Activated CD8-positive, alpha-beta memory T cell treated with anti-CD3 and anti-CD28 coated beads for 24 hours (primary cell): ENCODE data around the gene SNX1.
"Not testable (repeated sequence)": the region's sequence is repeated elsewhere in the genome, so short reads cannot be mapped to it uniquely, and the experiment has no call there.

Source experiments
- DNase-seq: peaks from one replicate; pipeline ENCODE4 v3.0.0-alpha.2; 2020

The SNX1 gene

GRCh38 chr15:64073496-64073895 lies 22.3 kb upstream of the SNX1 start:
- DNase-seq = not testable (repeated sequence)

- DNase-seq = no peak
Observed at GRCh38 chr15:64082757-64083156, 13.0 kb upstream of the SNX1 start.

DNA sequence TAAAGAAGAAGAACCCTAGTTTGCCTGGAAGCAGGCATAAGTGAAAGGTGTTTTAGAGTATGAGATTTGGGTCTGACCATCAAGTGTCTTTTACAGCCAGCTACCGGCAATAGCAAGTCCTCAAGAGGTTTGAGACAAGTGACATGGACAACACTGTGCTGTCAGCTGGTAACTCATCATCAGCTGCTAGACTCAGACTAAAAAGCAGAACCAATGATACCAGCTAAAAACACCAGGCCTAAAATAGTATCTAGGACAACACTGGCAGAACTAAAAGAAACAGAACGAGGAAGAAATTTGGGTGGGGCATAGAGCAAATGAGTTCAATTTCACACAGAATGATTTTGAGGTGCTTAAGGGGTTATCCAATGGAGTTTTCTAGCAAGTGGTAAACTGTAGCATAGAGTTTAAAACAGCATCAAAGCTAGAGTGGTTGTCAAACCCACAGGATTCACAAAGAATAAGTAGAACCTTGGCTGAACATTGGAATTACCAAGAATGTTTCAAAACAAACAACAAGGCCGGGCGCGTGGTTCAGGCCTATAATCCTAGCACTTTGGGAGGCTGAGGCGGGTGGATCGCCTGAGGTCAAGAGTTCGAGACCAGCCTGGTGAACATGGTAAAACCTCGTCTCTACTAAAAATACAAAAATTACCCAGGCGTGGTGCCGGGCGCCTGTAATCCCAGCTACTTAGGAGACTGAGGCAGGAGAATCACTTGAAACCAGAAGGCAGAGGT lies 6.1 kb upstream of the SNX1 start:
- DNase-seq = no peak

DNA sequence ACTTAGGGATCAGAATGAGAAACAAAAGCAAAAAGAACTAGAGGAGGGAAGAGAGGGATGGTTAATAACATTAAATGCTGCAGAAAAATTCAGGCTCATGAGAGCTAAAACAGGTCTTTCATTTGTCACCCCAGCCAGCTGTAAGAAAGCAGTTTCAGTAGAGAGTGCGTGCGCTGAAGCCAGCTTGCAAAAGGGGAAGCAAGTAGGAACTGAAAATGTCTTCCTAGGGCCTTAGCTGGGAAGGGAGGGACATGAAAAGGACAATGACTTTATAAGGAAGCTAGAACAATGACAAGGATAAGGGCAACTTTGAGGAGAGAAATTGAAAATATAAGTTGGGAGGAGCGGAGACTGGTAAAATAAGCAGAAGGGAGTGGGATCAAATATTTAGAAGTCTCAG lies 5.3 kb upstream of the SNX1 start:
- DNase-seq = no peak

GRCh38 chr15:64092075-64092820 lies 3.5 kb upstream of the SNX1 start:
- no peak for DNase-seq

DNA sequence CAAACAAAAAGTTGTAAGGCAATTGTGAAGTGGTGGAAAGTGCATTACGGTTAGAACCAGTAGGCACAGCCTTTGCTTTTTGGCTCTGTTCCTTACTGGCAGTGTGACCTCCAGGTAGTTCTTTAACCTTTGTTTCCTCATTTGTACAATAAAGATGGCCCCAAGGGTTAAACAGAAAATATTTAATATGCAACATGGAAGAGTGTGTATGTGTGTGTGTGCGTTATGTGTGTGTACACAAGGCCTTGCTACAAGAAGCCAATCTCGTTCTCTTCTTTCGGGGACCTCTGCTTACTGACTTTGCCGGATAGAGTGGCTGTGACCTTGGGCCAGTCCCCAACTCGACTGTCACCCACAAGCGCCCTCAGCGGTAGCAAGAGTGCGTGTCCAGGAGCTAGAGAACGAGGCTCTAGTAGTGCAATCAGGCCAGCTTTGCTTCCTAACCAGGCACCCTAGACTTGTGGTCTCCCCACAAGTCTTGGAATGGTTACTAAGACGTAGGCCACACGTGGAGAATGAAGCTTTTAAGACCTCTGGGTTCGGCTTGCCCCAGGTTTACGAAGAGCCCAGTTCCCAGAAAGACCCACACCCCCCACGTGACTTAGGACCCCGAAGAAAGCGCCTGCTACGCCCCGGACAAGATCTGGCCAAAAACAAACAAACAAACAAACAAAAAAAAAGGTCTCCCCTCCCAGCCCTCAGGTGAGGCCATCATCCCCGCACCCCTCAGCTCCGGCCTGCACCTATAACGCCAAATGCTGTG lies 2.7 kb upstream of the SNX1 start:
- DNase-seq = peak; percentile 73

DNA sequence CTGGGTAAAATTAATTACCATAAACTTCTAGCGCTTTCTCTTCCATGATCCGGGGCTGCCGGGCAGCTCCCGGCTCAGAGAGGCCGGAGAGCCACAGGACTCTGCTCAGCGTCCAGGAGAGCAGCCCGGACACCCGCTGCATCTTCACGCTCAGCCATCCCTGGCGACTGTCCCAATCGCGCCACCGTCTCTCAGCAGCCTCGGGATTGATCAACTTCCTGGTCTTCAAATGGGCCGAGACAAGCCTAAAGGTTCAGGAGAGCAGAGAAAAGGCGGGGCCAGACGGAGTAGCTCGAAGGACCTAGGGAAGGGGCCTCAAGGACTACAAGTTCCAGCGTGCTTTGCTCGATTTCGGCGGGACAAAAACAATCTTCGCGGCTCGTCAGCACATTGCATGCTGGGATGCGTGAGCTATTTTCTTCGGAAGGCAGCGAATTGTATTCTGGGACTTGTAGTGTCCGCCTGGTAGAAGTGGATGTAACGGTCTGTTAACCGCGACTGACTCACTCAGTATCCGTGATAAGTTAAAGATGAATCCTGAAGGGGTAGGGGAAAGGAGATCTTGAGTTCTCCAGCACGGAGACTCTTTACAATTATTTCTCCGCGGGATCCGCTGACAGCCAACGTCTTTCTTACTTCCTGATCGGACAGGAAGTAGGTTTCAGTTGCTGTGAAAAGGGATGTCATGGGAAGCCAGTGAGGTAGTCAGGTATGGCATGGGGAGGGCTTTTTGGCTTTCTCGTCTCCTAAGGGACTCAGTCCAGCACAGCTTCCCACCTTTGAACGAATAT lies 2.0 kb upstream of the SNX1 start, which contains the start of gene CIAO2A:
Gene CIAO2A (minus strand): TSS at position 212 of the 791 bp plus-strand sequence. CDS start 70 bp downstream, at position 142.
- DNase-seq = peak; percentile 92

GRCh38 chr15:64095431-64095794 lies 369 bp upstream of the SNX1 start:
- DNase-seq = no peak

DNA sequence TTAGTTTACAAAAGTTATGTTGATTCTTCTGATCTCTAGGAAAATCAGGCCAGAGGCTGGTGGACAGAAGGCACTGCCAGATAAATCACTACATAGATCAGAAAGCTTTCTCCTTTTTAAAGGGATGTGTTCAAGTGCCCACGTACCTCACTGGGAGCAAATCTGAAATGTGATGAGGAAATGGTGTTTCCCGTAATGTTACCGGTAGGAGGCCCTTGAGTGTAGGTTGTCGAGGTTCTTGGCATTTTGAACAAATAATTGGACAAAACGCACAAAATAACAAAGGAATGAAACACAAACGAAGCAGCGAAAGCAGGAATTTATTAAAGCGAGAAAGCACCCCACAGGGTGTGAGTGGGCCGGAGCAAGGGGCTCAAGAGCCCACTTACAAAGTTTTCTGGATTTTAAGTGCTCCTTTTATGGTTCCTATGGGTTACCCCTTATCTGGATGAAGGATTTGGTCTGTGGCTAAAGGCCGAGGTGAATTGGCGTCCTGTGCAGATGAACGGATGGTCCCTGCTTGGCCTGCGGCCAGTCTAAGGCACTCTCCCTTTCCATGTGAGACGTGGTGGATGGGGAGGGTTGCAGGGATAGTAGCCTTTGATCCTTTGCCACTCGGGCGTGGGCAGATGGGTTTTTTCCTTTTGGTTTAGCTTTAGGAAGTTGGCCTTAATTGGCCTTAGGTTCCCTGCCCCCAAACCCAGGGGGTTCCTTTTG lies 1.0 kb downstream of the SNX1 start:
- no peak for DNase-seq

- DNase-seq = no peak
Observed at GRCh38 chr15:64099379-64099778, 3.6 kb downstream of the SNX1 start.

- no peak for DNase-seq
Observed at GRCh38 chr15:64100958-64101357, 5.2 kb downstream of the SNX1 start.

GRCh38 chr15:64102497-64102896 lies 6.7 kb downstream of the SNX1 start:
- DNase-seq = no peak

GRCh38 chr15:64105113-64105704 lies 9.4 kb downstream of the SNX1 start:
- DNase-seq = no peak

GRCh38 chr15:64107337-64107736 lies 11.6 kb downstream of the SNX1 start:
- no peak for DNase-seq

DNA sequence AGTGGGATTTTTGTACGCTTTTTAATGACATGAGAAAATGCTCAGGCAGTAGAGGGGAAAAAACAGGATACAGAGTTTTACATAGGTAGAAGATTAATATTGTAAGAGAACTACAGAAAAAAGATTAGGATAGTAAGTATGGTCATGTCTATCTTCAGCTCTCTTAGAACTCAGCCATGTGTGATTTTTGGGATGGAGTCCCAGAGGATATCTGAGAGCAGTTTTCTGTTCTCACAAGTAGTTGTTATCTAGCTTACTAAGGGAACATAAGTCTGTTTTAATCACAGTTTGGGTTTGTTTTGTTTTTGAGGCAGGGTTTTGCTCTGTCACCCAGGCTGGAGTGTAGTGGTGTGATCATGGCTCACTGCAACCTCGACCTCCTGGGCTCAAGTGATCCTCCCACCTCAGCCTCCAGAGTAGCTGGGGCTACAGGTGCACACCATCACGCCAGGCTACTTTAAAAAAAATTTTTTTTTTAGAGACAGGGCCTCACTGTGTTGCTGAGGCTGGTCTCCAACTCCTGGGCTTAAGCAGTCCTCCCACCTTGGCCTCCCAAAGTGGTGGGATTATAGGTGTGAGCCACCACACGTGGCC lies 14.4 kb downstream of the SNX1 start:
- not testable (repeated sequence) for DNase-seq

DNA sequence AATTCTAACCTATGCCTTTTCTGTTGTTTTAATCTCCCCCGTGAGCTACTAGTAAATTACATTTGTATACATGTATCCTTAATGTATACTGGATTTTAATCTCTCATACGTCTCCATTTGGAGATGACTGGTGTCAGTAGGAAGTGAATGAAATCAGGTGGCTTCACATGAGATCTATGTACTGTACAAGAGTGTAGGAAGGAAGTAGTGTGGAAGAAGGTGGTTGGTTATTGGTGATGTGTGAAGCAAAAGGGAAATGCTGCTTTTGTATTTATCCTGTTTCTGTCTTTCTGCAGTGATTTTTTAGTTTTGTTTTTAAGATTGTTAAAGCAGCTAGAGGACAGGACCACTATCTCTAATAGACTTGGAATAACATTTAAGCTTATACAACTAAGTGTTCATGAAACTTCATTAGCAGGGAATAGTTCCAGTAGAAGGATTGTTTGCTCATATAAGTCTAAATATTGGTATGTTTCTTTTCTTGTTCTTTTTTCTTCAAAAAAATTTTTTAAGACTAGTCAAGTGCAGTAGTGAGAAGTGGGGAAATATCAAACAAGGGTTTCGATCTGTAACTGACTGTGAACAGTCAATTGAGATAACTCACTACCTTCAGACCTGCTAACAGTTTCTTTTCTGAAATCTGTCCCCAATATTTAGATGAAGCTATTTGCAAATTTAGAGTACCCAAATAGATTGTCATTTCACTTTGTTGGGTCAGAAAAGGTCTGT lies 15.3 kb downstream of the SNX1 start:
- no peak for DNase-seq

DNA sequence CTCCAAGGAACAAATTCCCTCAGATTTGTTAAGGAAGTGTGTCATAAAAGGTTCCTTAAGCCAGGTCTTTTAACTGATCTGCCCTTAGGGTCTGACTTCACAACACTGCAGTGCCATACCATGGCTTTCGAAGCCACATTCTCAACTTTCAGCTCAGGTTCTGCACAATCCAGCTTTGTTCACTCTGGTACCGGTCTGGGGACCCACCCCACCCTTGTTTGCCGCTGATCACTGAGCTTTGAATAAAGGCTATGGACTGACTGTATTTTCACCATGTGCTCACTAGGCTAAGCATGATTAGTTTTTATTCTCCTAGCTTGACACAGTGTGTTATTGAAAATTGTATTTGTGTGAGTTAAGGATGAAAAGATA lies 15.9 kb downstream of the SNX1 start:
- no peak for DNase-seq

DNA sequence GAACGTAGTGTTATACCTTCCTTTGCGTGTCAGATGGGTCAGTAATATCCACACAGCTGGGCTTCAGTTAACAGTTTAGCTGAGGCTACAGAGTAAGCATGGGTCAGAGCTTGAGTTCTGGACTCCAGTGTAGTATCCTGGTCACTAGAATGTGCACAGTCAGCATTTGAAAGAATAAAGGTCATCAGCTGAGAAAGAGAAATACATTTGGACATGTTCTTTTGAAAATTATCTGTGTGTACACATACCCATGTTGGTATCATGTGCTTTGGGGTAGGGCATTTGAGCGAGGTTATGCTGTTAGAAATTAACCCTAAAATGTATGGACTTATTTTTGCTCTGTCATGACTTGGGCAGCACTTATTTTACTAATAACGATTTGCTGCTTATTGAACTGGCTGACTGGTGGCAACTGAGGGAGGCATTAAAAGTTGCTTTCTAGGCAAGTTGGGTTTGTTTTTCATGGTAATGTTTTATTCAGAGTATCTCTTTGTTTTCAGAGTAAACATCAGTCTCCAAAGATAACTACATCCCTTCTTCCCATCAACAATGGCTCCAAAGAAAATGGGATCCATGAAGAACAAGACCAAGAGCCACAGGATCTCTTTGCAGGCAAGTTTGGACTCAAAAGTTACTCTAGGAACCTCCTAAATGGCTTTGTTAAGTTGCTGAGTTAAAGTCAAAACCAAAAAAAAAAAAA lies 16.4 kb downstream of the SNX1 start:
- DNase-seq = no peak

DNA sequence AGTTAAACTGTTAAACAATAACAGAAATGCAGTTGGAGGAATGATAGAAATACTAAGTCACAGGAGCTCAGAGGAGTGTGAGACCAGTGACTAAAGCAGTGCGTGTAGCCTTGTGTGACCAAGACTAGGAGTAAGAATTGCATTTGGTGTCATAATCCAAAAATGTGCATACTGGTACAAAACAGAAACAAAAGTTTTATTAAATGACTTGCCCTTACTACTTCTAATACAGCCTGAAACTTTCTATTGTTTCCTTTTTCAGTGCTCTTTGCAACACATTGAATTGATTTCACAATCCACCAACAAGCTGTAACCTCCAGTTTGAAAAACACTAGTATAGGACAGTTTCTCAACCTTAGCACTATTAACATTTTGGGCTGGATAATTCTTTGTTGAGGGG lies 17.1 kb downstream of the SNX1 start:
- no peak for DNase-seq
